Measurements from ENCODE around the gene ZNF439.
"Not testable (repeated sequence)": the region's sequence is repeated elsewhere in the genome, so short reads cannot be mapped to it uniquely, and the experiment has no call there.

DNA sequence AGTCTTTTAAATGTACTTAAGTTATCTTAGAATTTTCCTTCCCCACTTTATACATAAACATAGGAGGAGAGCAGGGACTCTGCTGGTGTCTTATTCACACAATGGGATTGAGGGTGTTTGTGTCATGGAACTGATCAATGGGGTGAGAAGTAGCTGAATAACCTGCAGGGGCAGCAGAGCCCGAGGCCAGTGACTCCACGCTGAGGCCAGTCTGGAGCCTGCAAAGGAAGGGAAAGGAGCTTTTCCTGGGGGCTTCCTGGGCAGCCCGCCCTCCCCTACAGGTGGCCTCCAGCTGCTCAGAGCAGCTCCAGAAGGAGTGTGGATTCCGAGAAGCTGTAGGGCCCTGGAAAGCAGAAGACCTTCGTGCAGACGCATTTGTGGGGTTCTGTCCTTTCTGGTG lies 911 bp upstream of the ZNF439 start:
- TF ChIP-seq, protein P1, sequence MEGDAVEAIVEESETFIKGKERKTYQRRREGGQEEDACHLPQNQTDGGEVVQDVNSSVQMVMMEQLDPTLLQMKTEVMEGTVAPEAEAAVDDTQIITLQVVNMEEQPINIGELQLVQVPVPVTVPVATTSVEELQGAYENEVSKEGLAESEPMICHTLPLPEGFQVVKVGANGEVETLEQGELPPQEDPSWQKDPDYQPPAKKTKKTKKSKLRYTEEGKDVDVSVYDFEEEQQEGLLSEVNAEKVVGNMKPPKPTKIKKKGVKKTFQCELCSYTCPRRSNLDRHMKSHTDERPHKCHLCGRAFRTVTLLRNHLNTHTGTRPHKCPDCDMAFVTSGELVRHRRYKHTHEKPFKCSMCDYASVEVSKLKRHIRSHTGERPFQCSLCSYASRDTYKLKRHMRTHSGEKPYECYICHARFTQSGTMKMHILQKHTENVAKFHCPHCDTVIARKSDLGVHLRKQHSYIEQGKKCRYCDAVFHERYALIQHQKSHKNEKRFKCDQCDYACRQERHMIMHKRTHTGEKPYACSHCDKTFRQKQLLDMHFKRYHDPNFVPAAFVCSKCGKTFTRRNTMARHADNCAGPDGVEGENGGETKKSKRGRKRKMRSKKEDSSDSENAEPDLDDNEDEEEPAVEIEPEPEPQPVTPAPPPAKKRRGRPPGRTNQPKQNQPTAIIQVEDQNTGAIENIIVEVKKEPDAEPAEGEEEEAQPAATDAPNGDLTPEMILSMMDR (IDR thresholded peaks at IDR 0.05; ENCODE audit: low read depth, low read length): not testable (repeated sequence)
- TF ChIP-seq EZH2phosphoT487 (IDR thresholded peaks at IDR 0.05; ENCODE audit: low read depth): not testable (repeated sequence)
